Gastrocnemius medialis (tissue), 4 donors: Measurements from ENCODE around the gene SRP54.

Experiments
- CTCF ChIP-seq, 5 experiments: fragments of 450-650 bp in 3 of 5; fragments of 200-600 bp in 2 of 5; sonication (generic) in 2 of 5; IDR thresholded peaks in 4 of 5; conservative IDR thresholded peaks in 1 of 5; 1 replicate in 4 of 5; 2 replicates in 1 of 5; pipeline ENCODE4 v1.5.1; 2016 to 2019; ENCODE audit warnings: antibody characterized with exemption in 5 of 5, mild to moderate bottlenecking in 3 of 5, moderate library complexity in 3 of 5
- POLR2A ChIP-seq, 2 donors: fragments of 450-650 bp; IDR thresholded peaks; one replicate each; pipeline ENCODE4 v1.6.1; 2017; ENCODE audit warnings: antibody characterized with exemption in 2 of 2, mild to moderate bottlenecking in 2 of 2, moderate library complexity in 2 of 2

GRCh38 chr14:35004839-35005238 is 22.0 kb downstream of the SRP54 start:
- TF ChIP-seq CTCF (IDR thresholded peaks at IDR 0.05 in 4 of 5, conservative IDR thresholded peaks at IDR 0.05 in 1 of 5) (no peak), POLR2A (IDR thresholded peaks at IDR 0.05) (no peak)
